ENCODE measurements around the gene SLC27A6.

The SLC27A6 gene

GRCh38 chr5:128988476-128988875, 23.2 kb downstream of the SLC27A6 start:
- FAIRE-seq (no peak), DNase-seq (ENCODE audit: insufficient read length, low spot score) (no peak)
- no peak for TF ChIP-seq POLR2A (IDR thresholded peaks at IDR 0.05; ENCODE audit: low read depth, low read length)
- no peak for TF ChIP-seq TAF1 (IDR thresholded peaks at IDR 0.05; ENCODE audit: low read depth, low read length)
- TF ChIP-seq POU2F2 (IDR thresholded peaks at IDR 0.05; ENCODE audit: low read depth, low read length) = no peak
- no peak for TF ChIP-seq PAX5 (IDR thresholded peaks at IDR 0.05; ENCODE audit: insufficient read depth, low read length, severe bottlenecking)
- TF ChIP-seq POLR2AphosphoS5 (IDR thresholded peaks at IDR 0.05; ENCODE audit: low read depth, low read length) = no peak
- no peak for TF ChIP-seq SPI1 (IDR thresholded peaks at IDR 0.05; ENCODE audit: low read depth, low read length)

GRCh38 chr5:129001841-129002526, 36.7 kb downstream of the SLC27A6 start:
- DNase-seq (ENCODE audit: insufficient read length, low spot score) (no peak), FAIRE-seq (no peak)
- TF ChIP-seq POLR2A (IDR thresholded peaks at IDR 0.05; ENCODE audit: low read depth, low read length) = no peak
- TF ChIP-seq TAF1 (IDR thresholded peaks at IDR 0.05; ENCODE audit: low read depth, low read length) = no peak
- TF ChIP-seq PAX5 (IDR thresholded peaks at IDR 0.05; ENCODE audit: insufficient read depth, low read length, severe bottlenecking) = no peak
- TF ChIP-seq POU2F2 (IDR thresholded peaks at IDR 0.05; ENCODE audit: low read depth, low read length) = no peak
- no peak for TF ChIP-seq POLR2AphosphoS5 (IDR thresholded peaks at IDR 0.05; ENCODE audit: low read depth, low read length)

- DNase-seq (ENCODE audit: insufficient read length, low spot score) = no peak
- no peak for TF ChIP-seq POU2F2 (IDR thresholded peaks at IDR 0.05; ENCODE audit: low read depth, low read length)
- no peak for TF ChIP-seq POLR2A (IDR thresholded peaks at IDR 0.05; ENCODE audit: low read depth, low read length)
- TF ChIP-seq POLR2AphosphoS5 (IDR thresholded peaks at IDR 0.05; ENCODE audit: low read depth, low read length) = no peak
- no peak for TF ChIP-seq TAF1 (IDR thresholded peaks at IDR 0.05; ENCODE audit: low read depth, low read length)
- TF ChIP-seq PAX5 (IDR thresholded peaks at IDR 0.05; ENCODE audit: insufficient read depth, low read length, severe bottlenecking) = no peak
- no peak for TF ChIP-seq SPI1 (IDR thresholded peaks at IDR 0.05; ENCODE audit: low read depth, low read length)
- FAIRE-seq = no peak
Observed at GRCh38 chr5:129002527-129002842, 37.2 kb downstream of the SLC27A6 start.

- DNase-seq (ENCODE audit: insufficient read length, low spot score) (no peak), FAIRE-seq (no peak)
- no peak for TF ChIP-seq POLR2A (IDR thresholded peaks at IDR 0.05; ENCODE audit: low read depth, low read length)
- no peak for TF ChIP-seq TAF1 (IDR thresholded peaks at IDR 0.05; ENCODE audit: low read depth, low read length)
- TF ChIP-seq POLR2AphosphoS5 (IDR thresholded peaks at IDR 0.05; ENCODE audit: low read depth, low read length) = no peak
- no peak for TF ChIP-seq PAX5 (IDR thresholded peaks at IDR 0.05; ENCODE audit: insufficient read depth, low read length, severe bottlenecking)
- TF ChIP-seq SPI1 (IDR thresholded peaks at IDR 0.05; ENCODE audit: low read depth, low read length) = no peak
- no peak for TF ChIP-seq POU2F2 (IDR thresholded peaks at IDR 0.05; ENCODE audit: low read depth, low read length)
Observed at GRCh38 chr5:129003232-129003631, 37.9 kb downstream of the SLC27A6 start.

GRCh38 chr5:129014185-129014584, 48.9 kb downstream of the SLC27A6 start:
- FAIRE-seq = no peak
- DNase-seq (ENCODE audit: insufficient read length, low spot score) = no peak
- no peak for TF ChIP-seq TAF1 (IDR thresholded peaks at IDR 0.05; ENCODE audit: low read depth, low read length)
- TF ChIP-seq SPI1 (IDR thresholded peaks at IDR 0.05; ENCODE audit: low read depth, low read length) = no peak
- TF ChIP-seq POU2F2 (IDR thresholded peaks at IDR 0.05; ENCODE audit: low read depth, low read length) = no peak
- TF ChIP-seq PAX5 (IDR thresholded peaks at IDR 0.05; ENCODE audit: insufficient read depth, low read length, severe bottlenecking) = no peak
- TF ChIP-seq POLR2AphosphoS5 (IDR thresholded peaks at IDR 0.05; ENCODE audit: low read depth, low read length) = no peak
- TF ChIP-seq POLR2A (IDR thresholded peaks at IDR 0.05; ENCODE audit: low read depth, low read length) = no peak

- FAIRE-seq (no peak), DNase-seq (ENCODE audit: insufficient read length, low spot score) (no peak)
- TF ChIP-seq SPI1 (IDR thresholded peaks at IDR 0.05; ENCODE audit: low read depth, low read length) (no peak), POLR2AphosphoS5 (IDR thresholded peaks at IDR 0.05; ENCODE audit: low read depth, low read length) (no peak), PAX5 (IDR thresholded peaks at IDR 0.05; ENCODE audit: insufficient read depth, low read length, severe bottlenecking) (no peak), POU2F2 (IDR thresholded peaks at IDR 0.05; ENCODE audit: low read depth, low read length) (no peak)
Observed at GRCh38 chr5:129018837-129019236, 53.5 kb downstream of the SLC27A6 start.

- DNase-seq (ENCODE audit: insufficient read length, low spot score) (no peak), FAIRE-seq (no peak)
- no peak for TF ChIP-seq SPI1 (IDR thresholded peaks at IDR 0.05; ENCODE audit: low read depth, low read length)
- no peak for TF ChIP-seq POLR2AphosphoS5 (IDR thresholded peaks at IDR 0.05; ENCODE audit: low read depth, low read length)
- TF ChIP-seq POLR2A (IDR thresholded peaks at IDR 0.05; ENCODE audit: low read depth, low read length) = no peak
- no peak for TF ChIP-seq TAF1 (IDR thresholded peaks at IDR 0.05; ENCODE audit: low read depth, low read length)
- no peak for TF ChIP-seq PAX5 (IDR thresholded peaks at IDR 0.05; ENCODE audit: insufficient read depth, low read length, severe bottlenecking)
- no peak for TF ChIP-seq POU2F2 (IDR thresholded peaks at IDR 0.05; ENCODE audit: low read depth, low read length)
Observed at GRCh38 chr5:129019401-129019908, 54.2 kb downstream of the SLC27A6 start.

GRCh38 chr5:129020683-129021082, 55.4 kb downstream of the SLC27A6 start:
- FAIRE-seq (no peak), DNase-seq (ENCODE audit: insufficient read length, low spot score) (no peak)
- TF ChIP-seq SPI1 (IDR thresholded peaks at IDR 0.05; ENCODE audit: low read depth, low read length) (no peak), POU2F2 (IDR thresholded peaks at IDR 0.05; ENCODE audit: low read depth, low read length) (no peak), POLR2A (IDR thresholded peaks at IDR 0.05; ENCODE audit: low read depth, low read length) (no peak), TAF1 (IDR thresholded peaks at IDR 0.05; ENCODE audit: low read depth, low read length) (no peak), PAX5 (IDR thresholded peaks at IDR 0.05; ENCODE audit: insufficient read depth, low read length, severe bottlenecking) (no peak), POLR2AphosphoS5 (IDR thresholded peaks at IDR 0.05; ENCODE audit: low read depth, low read length) (no peak)

GRCh38 chr5:129021744-129022143, 56.5 kb downstream of the SLC27A6 start:
- DNase-seq (ENCODE audit: insufficient read length, low spot score) (no peak), FAIRE-seq (no peak)
- no peak for TF ChIP-seq POLR2A (IDR thresholded peaks at IDR 0.05; ENCODE audit: low read depth, low read length)
- no peak for TF ChIP-seq POU2F2 (IDR thresholded peaks at IDR 0.05; ENCODE audit: low read depth, low read length)
- no peak for TF ChIP-seq PAX5 (IDR thresholded peaks at IDR 0.05; ENCODE audit: insufficient read depth, low read length, severe bottlenecking)
- TF ChIP-seq TAF1 (IDR thresholded peaks at IDR 0.05; ENCODE audit: low read depth, low read length) = no peak
- TF ChIP-seq SPI1 (IDR thresholded peaks at IDR 0.05; ENCODE audit: low read depth, low read length) = no peak
- no peak for TF ChIP-seq POLR2AphosphoS5 (IDR thresholded peaks at IDR 0.05; ENCODE audit: low read depth, low read length)

Measured in GM12891 (cell line).